Mucosa of gallbladder (tissue), 1 donor: ENCODE measurements around the gene AP5M1. TPM values are rescaled to one million over a fixed set of nuclear protein-coding genes. Genes with fewer than 3 reads are reported as not detected.
A peak's percentile ranks its signal among the peaks of the same experiment; 100 is the strongest.
"Not testable (repeated sequence)": the region's sequence is repeated elsewhere in the genome, so short reads cannot be mapped to it uniquely, and the experiment has no call there.

ENCODE experiments used
- DNase-seq: peaks from one replicate; pipeline ENCODE4 v3.0.0-alpha.2; 2020; ENCODE audit warnings: low spot score
- total RNA-seq: library from RNA; stranded (reverse); gene quantifications from one replicate; pipeline ENCODE4 v1.2.1, GENCODE V29; 2021
- donor health status: DM: no; HTN: no; CAD: no.

AP5M1 gene
- 48.9 TPM for total RNA-seq

GRCh38 chr14:57268161-57269069 lies at the start of gene AP5M1, which contains the start of gene EXOC5:
AP5M1 (plus strand) TSS chr14:57268971; CDS start chr14:57269315, 344 bp downstream.
EXOC5 (minus strand) TSS chr14:57268905; CDS start chr14:57268648, 257 bp downstream.
- DNase-seq: peak; percentile 94

- no peak for DNase-seq
Observed at GRCh38 chr14:57221931-57222330, 46.8 kb upstream of the AP5M1 start.

- DNase-seq: no peak
Observed at GRCh38 chr14:57227083-57227482, 41.7 kb upstream of the AP5M1 start.

- DNase-seq: not testable (repeated sequence)
Observed at GRCh38 chr14:57228320-57228719, 40.5 kb upstream of the AP5M1 start.

- DNase-seq: no peak
Observed at GRCh38 chr14:57232006-57232405, 36.8 kb upstream of the AP5M1 start.

GRCh38 chr14:57240115-57240514 lies 28.7 kb upstream of the AP5M1 start:
- DNase-seq: not testable (repeated sequence)

- DNase-seq: no peak
Observed at GRCh38 chr14:57243320-57243719, 25.5 kb upstream of the AP5M1 start.

GRCh38 chr14:57244106-57244505 lies 24.7 kb upstream of the AP5M1 start:
- no peak for DNase-seq

- no peak for DNase-seq
Observed at GRCh38 chr14:57245941-57246340, 22.8 kb upstream of the AP5M1 start.

- no peak for DNase-seq
Observed at GRCh38 chr14:57246933-57247657, 21.7 kb upstream of the AP5M1 start.

- DNase-seq: no peak
Observed at GRCh38 chr14:57254884-57255283, 13.9 kb upstream of the AP5M1 start.

GRCh38 chr14:57258221-57258620 lies 10.6 kb upstream of the AP5M1 start:
- DNase-seq: not testable (repeated sequence)

- DNase-seq: no peak
Observed at GRCh38 chr14:57259672-57260071, 9.1 kb upstream of the AP5M1 start.

- DNase-seq: no peak
Observed at GRCh38 chr14:57261604-57262003, 7.2 kb upstream of the AP5M1 start.

GRCh38 chr14:57262117-57262516 lies 6.7 kb upstream of the AP5M1 start:
- DNase-seq: no peak

GRCh38 chr14:57266065-57266464 lies 2.7 kb upstream of the AP5M1 start:
- DNase-seq: no peak

- no peak for DNase-seq
Observed at GRCh38 chr14:57273236-57273635, 4.5 kb downstream of the AP5M1 start.

GRCh38 chr14:57274551-57274950 lies 5.8 kb downstream of the AP5M1 start:
- no peak for DNase-seq

- DNase-seq: no peak
Observed at GRCh38 chr14:57275023-57275664, 6.4 kb downstream of the AP5M1 start.

GRCh38 chr14:57277062-57277461 lies 8.3 kb downstream of the AP5M1 start:
- no peak for DNase-seq

- no peak for DNase-seq
Observed at GRCh38 chr14:57287745-57288144, 19.0 kb downstream of the AP5M1 start.

GRCh38 chr14:57290751-57291150 lies 22.0 kb downstream of the AP5M1 start:
- DNase-seq: no peak
